Endothelial cell of umbilical vein (primary cell): ENCODE measurements around the gene RASA2. TPM values are rescaled to one million over a fixed set of nuclear protein-coding genes. Genes with fewer than 3 reads are reported as not detected.

Source experiments
- BruUV-seq: library from RNA; stranded (reverse); fragments of 400-500 nt; replicated peaks from 2 replicates; lab custom pipeline; 2021; lab: Mats Ljungman, UMichigan
- CTCF ChIA-PET: fragments of 300-600, 350-600 bp; sonication (Branson Sonifier 250); formaldehyde crosslinking; loops from one replicate; lab custom pipeline; 2021; ENCODE audit warnings: antibody characterized with exemption, inconsistent platforms; lab: Charles Lee
- POLR2A ChIA-PET: fragments of 300-600, 350-600 bp; sonication (Branson Sonifier 250); formaldehyde crosslinking; loops from one replicate; lab custom pipeline; 2021; ENCODE audit warnings: antibody characterized with exemption, inconsistent platforms; lab: Charles Lee
- DNase-seq: peaks from one replicate; pipeline ENCODE4 v3.0.0-alpha.2; 2011; ENCODE audit warnings: low read depth, low spot score
- FAIRE-seq: peaks from 2 replicates; lab custom pipeline; 2011; peaks lifted over from hg19 to GRCh38; lab: Jason Lieb, UNC
- H2AFZ ChIP-seq: 2 replicates; pipeline ENCODE4 v1.6.0; 2012; ENCODE audit warnings: low read depth, low read length, control low read depth, inconsistent platforms
- H3K27ac ChIP-seq: 2 replicates; pipeline ENCODE4 v1.5.1; 2011; ENCODE audit warnings: low read depth, mild to moderate bottlenecking, control low read depth, low read length, moderate library complexity; ENCODE audit not compliant: insufficient read depth
- H3K27me3 ChIP-seq, 2 experiments: 2 replicates each; pipeline versions ENCODE4 v1.6.0 to v1.6.1; 2011; ENCODE audit warnings: low read length in 2 of 2, mixed read lengths in 1 of 2; ENCODE audit not compliant: control insufficient read depth in 2 of 2, insufficient read depth in 2 of 2
- H3K36me3 ChIP-seq, 2 experiments: 2 replicates in 1 of 2; 3 replicates in 1 of 2; pipeline ENCODE4 v1.5.1; 2011; ENCODE audit warnings: low read length in 2 of 2, mild to moderate bottlenecking in 1 of 2, moderate library complexity in 1 of 2; ENCODE audit not compliant: control insufficient read depth in 2 of 2, insufficient read depth in 2 of 2; ENCODE audit errors: extremely low read depth in 1 of 2
- H3K4me1 ChIP-seq: 3 replicates; pipeline ENCODE4 v1.5.1; 2011; ENCODE audit warnings: mild to moderate bottlenecking, low read length; ENCODE audit not compliant: control insufficient read depth, insufficient read depth; ENCODE audit errors: extremely low read depth
- H3K4me2 ChIP-seq: 2 replicates; pipeline ENCODE4 v1.6.1; 2011; ENCODE audit warnings: low read length, control low read depth, mixed read lengths; ENCODE audit not compliant: insufficient read depth
- H3K4me3 ChIP-seq, 3 experiments: fragments of 200-600 bp in 1 of 3; sonication (generic), shearing (Covaris generic) in 1 of 3; replicated peaks in 1 of 3; 2 replicates each; pipeline ENCODE4 v1.5.1; 2011 to 2016; ENCODE audit warnings: control low read depth in 3 of 3, low read length in 3 of 3, mild to moderate bottlenecking in 2 of 3, inconsistent platforms in 1 of 3, low read depth in 1 of 3, moderate library complexity in 1 of 3; ENCODE audit not compliant: insufficient read depth in 1 of 3
- H3K79me2 ChIP-seq: 2 replicates; pipeline ENCODE4 v1.6.0; 2012; ENCODE audit warnings: low read length, inconsistent platforms; ENCODE audit not compliant: control insufficient read depth, insufficient read depth
- H3K9ac ChIP-seq: replicated peaks from 2 replicates; pipeline ENCODE3; 2011; ENCODE audit warnings: low read length, control low read depth; ENCODE audit not compliant: insufficient read depth; ENCODE audit errors: extremely low read depth
- H3K9me1 ChIP-seq: replicated peaks from 3 replicates; pipeline ENCODE4 v1.6.0; 2011; ENCODE audit warnings: mild to moderate bottlenecking, low read length; ENCODE audit not compliant: control insufficient read depth, insufficient read depth; ENCODE audit errors: extremely low read depth
- H3K9me3 ChIP-seq: replicated peaks from 2 replicates; pipeline ENCODE4 v1.5.1; 2012; ENCODE audit warnings: low read length, inconsistent platforms; ENCODE audit not compliant: control insufficient read depth, insufficient read depth
- H4K20me1 ChIP-seq: replicated peaks from 2 replicates; pipeline ENCODE3; 2011; ENCODE audit warnings: mild to moderate bottlenecking, low read length; ENCODE audit not compliant: control insufficient read depth, insufficient read depth; ENCODE audit errors: extremely low read depth
- EZH2 ChIP-seq: IDR thresholded peaks from 2 replicates; pipeline ENCODE4 v1.6.1; 2012; ENCODE audit warnings: borderline replicate concordance, low read depth, mild to moderate bottlenecking, moderate library complexity, low read length, inconsistent platforms; ENCODE audit not compliant: severe bottlenecking
- FOS ChIP-seq: IDR thresholded peaks from 2 replicates; pipeline ENCODE4 v1.6.1; 2011; ENCODE audit warnings: mild to moderate bottlenecking, low read length, moderate library complexity, borderline replicate concordance; ENCODE audit not compliant: insufficient read depth
- GATA2 ChIP-seq: IDR thresholded peaks from 2 replicates; pipeline ENCODE4 v1.7.0; 2011; ENCODE audit warnings: low read depth, mild to moderate bottlenecking, moderate library complexity, mixed read lengths, low read length; ENCODE audit not compliant: insufficient read length, insufficient read depth
- JUN ChIP-seq: IDR thresholded peaks from 2 replicates; pipeline ENCODE4 v1.6.1; 2011; ENCODE audit warnings: borderline replicate concordance, low read depth; ENCODE audit not compliant: insufficient read length, insufficient read depth
- MYC ChIP-seq: IDR thresholded peaks from one replicate; pipeline ENCODE4 v1.6.1; 2011; ENCODE audit warnings: mild to moderate bottlenecking, low read depth, low read length
- POLR2A ChIP-seq: IDR thresholded peaks from 2 replicates; pipeline ENCODE4 v1.6.1; 2012; ENCODE audit warnings: low read depth, mild to moderate bottlenecking, control low read depth, low read length
- POLR2AphosphoS5 ChIP-seq: IDR thresholded peaks from 2 replicates; pipeline ENCODE4 v1.6.1; 2012; ENCODE audit warnings: low read depth, mild to moderate bottlenecking, control low read depth, low read length, moderate library complexity; ENCODE audit not compliant: insufficient read depth
- dilution Hi-C: fragments of 300-500 bp; cut with MboI; formaldehyde crosslinking; loops from one replicate; pipeline ENCODE4 v1.15.0; 2019; ENCODE audit warnings: low sequenced_read_pairs; ENCODE audit not compliant: extremely low pct_ligation_motif_present
- intact Hi-C: fragments of 100-400 bp; cut with micrococcal nuclease; formaldehyde crosslinking; loops from one replicate; pipeline ENCODE4 v1.10.0; 2022
- polyA plus RNA-seq, 4 experiments: library from polyadenylated mRNA; depleted of rRNA in 3 of 4; stranded (reverse) in 3 of 4; unstranded in 1 of 4; fragments of >200 nt; gene quantifications; 2 replicates each; pipeline versions ENCODE4 v1.2.1 to v1.2.3, GENCODE V29; 2011 to 2012; ENCODE audit warnings: missing spikeins in 1 of 4
- total RNA-seq: library from RNA; stranded (reverse); gene quantifications from 2 replicates; pipeline ENCODE4 v1.2.3, GENCODE V29; 2021
- TF ChIP-seq, protein P1 (sequence below), 2 donors: IDR thresholded peaks; 1 replicate in 1 of 2; 2 replicates in 1 of 2; pipeline ENCODE4 v1.5.1; 2011; ENCODE audit warnings: low read length in 2 of 2, mild to moderate bottlenecking in 2 of 2, moderate library complexity in 2 of 2, control low read depth in 1 of 2, inconsistent platforms in 1 of 2, low read depth in 1 of 2; ENCODE audit not compliant: insufficient read depth in 1 of 2; ENCODE audit errors: extremely low read depth in 1 of 2
- TF ChIP-seq, protein P2 (sequence below): IDR thresholded peaks from 2 replicates; pipeline ENCODE4 v1.6.1; 2011; ENCODE audit not compliant: insufficient read depth, insufficient read length

The RASA2 gene
- total and polyA plus RNA-seq, 2 donors (not counting 3 experiments of a cell fraction or from before 2014, with no cell fraction given) = 3.1 to 20.2 TPM

DNA sequence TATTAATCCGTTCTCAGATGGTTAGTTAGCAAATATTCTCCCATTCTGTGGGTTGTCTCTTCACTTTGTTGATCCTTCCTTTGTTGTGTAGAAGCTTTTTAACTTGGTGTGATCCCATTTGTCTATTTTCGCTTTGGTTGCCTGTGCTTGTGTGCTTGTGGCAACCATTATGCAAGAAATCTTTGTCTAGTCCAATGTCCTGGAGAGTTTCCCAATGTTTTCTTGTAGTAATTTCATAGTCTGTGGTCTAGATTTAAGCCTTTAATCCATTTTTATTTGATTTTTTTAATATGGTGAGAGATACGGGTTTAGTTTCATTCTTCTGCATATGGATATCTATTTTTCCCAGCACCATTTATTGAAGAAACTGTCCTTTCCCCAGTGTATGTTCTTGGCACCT is 59.8 kb downstream of the RASA2 start:
- H3K9me3 ChIP-seq = no peaks in the 10 kb centered on the region
- H3K9ac ChIP-seq = no peak overlapping the region
- H3K36me3 ChIP-seq = peaks cover 2% of the 10 kb centered on the region in 2 experiments
- no peak overlapping the region for H3K27ac ChIP-seq
- ChIA-PET CTCF (interaction anchor here (1.0 kb wide), 1 partner anchor 44 kb away, joined by 4 read pairs; no protein-coding TSS in a partner anchor), POLR2A (no interaction called here)
- no peak for TF ChIP-seq EZH2
- no peak for TF ChIP-seq MYC
- no peak for TF ChIP-seq POLR2AphosphoS5
- TF ChIP-seq, protein P1, sequence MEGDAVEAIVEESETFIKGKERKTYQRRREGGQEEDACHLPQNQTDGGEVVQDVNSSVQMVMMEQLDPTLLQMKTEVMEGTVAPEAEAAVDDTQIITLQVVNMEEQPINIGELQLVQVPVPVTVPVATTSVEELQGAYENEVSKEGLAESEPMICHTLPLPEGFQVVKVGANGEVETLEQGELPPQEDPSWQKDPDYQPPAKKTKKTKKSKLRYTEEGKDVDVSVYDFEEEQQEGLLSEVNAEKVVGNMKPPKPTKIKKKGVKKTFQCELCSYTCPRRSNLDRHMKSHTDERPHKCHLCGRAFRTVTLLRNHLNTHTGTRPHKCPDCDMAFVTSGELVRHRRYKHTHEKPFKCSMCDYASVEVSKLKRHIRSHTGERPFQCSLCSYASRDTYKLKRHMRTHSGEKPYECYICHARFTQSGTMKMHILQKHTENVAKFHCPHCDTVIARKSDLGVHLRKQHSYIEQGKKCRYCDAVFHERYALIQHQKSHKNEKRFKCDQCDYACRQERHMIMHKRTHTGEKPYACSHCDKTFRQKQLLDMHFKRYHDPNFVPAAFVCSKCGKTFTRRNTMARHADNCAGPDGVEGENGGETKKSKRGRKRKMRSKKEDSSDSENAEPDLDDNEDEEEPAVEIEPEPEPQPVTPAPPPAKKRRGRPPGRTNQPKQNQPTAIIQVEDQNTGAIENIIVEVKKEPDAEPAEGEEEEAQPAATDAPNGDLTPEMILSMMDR (IDR thresholded peaks at IDR 0.05; ENCODE audit: extremely low read depth in 1 of 2, insufficient read depth in 1 of 2, low read depth in 1 of 2, low read length in 2 of 2) = no peak
- TF ChIP-seq, protein P2, sequence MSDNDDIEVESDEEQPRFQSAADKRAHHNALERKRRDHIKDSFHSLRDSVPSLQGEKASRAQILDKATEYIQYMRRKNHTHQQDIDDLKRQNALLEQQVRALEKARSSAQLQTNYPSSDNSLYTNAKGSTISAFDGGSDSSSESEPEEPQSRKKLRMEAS = no peak
- TF ChIP-seq FOS = no peak
- TF ChIP-seq JUN = no peak
- no peak for TF ChIP-seq GATA2
- no peak for TF ChIP-seq POLR2A
- H3K4me3 ChIP-seq = no peak overlapping the region
- H3K9me1 ChIP-seq = no peaks in the 10 kb centered on the region
- BruUV-seq = no TSS peak
- dilution Hi-C loops = no loop called here
- FAIRE-seq = no peak
- no peak for DNase-seq
- peaks cover 7% of the 10 kb centered on the region for H3K4me1 ChIP-seq
- intact Hi-C loops = no loop called here
- H3K27me3 ChIP-seq = no peaks in the 10 kb centered on the region
- H2AFZ ChIP-seq = no peak overlapping the region
- peaks cover 84% of the 10 kb centered on the region for H3K79me2 ChIP-seq
- no peaks in the 10 kb centered on the region for H4K20me1 ChIP-seq
- H3K4me2 ChIP-seq = no peak overlapping the region
